ENCODE measurements around the gene SRSF12.

DNA sequence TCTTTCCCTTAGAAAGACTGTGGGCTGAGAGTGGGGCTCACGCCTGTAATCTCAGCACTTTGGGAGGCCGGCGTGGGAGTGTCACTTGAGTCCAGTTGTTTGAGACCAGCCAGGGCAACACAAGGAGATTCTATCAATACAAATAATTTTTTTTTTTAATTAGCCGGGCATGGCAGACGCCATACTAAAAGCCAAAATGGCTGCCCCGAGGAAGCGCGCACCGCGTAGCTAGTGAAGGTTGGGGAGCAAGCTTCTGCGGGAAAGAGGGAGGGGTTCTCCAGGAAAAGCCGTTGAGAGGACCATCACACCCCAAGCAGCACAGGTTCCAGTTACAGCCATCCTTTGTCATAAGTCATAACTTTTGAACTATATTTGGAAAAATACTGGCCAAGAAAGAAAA, 58.6 kb downstream of the SRSF12 start:
- no peak for TF ChIP-seq POLR2A (IDR thresholded peaks at IDR 0.05)
- TF ChIP-seq, protein P1, sequence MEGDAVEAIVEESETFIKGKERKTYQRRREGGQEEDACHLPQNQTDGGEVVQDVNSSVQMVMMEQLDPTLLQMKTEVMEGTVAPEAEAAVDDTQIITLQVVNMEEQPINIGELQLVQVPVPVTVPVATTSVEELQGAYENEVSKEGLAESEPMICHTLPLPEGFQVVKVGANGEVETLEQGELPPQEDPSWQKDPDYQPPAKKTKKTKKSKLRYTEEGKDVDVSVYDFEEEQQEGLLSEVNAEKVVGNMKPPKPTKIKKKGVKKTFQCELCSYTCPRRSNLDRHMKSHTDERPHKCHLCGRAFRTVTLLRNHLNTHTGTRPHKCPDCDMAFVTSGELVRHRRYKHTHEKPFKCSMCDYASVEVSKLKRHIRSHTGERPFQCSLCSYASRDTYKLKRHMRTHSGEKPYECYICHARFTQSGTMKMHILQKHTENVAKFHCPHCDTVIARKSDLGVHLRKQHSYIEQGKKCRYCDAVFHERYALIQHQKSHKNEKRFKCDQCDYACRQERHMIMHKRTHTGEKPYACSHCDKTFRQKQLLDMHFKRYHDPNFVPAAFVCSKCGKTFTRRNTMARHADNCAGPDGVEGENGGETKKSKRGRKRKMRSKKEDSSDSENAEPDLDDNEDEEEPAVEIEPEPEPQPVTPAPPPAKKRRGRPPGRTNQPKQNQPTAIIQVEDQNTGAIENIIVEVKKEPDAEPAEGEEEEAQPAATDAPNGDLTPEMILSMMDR (IDR thresholded peaks at IDR 0.05): no peak
- no peak for TF ChIP-seq EP300 (IDR thresholded peaks at IDR 0.05)
- no peak for TF ChIP-seq POLR2AphosphoS5 (IDR thresholded peaks at IDR 0.05)
